ENCODE results near the gene ZYG11B. TPM values are rescaled to one million over a fixed set of nuclear protein-coding genes. Genes with fewer than 3 reads are reported as not detected.
"Not testable (repeated sequence)": the region's sequence is repeated elsewhere in the genome, so short reads cannot be mapped to it uniquely, and the experiment has no call there.

The ZYG11B gene
- total and polyA plus RNA-seq, 8 donors: 3.5 to 56.9 (median 15.7) TPM

DNA sequence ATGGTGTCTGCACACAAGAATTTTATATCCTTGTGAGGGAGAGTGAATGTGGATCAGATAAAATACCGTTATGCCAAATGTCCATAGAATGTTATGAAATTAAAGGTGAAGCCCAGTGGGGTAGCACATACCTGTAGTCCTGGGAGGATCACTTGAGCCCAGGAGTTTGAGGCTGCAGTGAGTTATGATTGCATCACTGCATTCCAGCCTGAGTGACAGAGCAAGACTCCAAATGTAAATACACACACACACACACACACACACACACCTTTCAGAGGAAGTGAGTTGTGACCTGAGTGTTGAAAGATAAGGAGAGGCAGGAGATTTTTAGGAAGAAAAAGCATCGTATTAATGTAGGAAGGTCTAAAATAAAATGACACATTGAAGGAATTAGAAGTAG lies 88.2 kb downstream of the ZYG11B start:
- 74 to 91% (median 81%) methylated on average over 2 of the region's 2 CpGs for WGBS, 5 donors
- TF ChIP-seq POLR2AphosphoS5 (IDR thresholded peaks at IDR 0.05): no peak
- TF ChIP-seq CTCF (IDR thresholded peaks at IDR 0.05): no peak
- TF ChIP-seq POLR2A (IDR thresholded peaks at IDR 0.05): no peak
- TF ChIP-seq EP300 (IDR thresholded peaks at IDR 0.05): no peak
- DNase-seq: peak in 1 of 2 donors; percentile 17
- peaks cover 25 to 85% (median 81%) of the 10 kb centered on the region in 4 donors for H3K36me3 ChIP-seq
- H3K9me3 ChIP-seq: no peaks in the 10 kb centered on the region
- no peaks in the 10 kb centered on the region for H3K27me3 ChIP-seq
- intact Hi-C loops (cut with DNase I; ENCODE audit: low total_unique reads): no loop called here
- no peak overlapping the region for H3K27ac ChIP-seq
- H3K4me3 ChIP-seq: no peak overlapping the region
- H3K4me1 ChIP-seq: no peaks in the 10 kb centered on the region

- WGBS, 5 donors: 92 to 97% (median 97%) methylated on average over 5 of the region's 5 CpGs
- H3K4me3 ChIP-seq; H3K27me3 ChIP-seq; intact Hi-C loops (cut with DNase I; ENCODE audit: low total_unique reads); H3K27ac ChIP-seq; H3K4me1 ChIP-seq; DNase-seq; H3K9me3 ChIP-seq: not testable (repeated sequence)
- peaks cover 22 to 73% (median 64%) of the 10 kb centered on the region in 4 donors for H3K36me3 ChIP-seq
Measured at GRCh38 chr1:52820830-52821229, 94.6 kb downstream of the ZYG11B start.

DNA sequence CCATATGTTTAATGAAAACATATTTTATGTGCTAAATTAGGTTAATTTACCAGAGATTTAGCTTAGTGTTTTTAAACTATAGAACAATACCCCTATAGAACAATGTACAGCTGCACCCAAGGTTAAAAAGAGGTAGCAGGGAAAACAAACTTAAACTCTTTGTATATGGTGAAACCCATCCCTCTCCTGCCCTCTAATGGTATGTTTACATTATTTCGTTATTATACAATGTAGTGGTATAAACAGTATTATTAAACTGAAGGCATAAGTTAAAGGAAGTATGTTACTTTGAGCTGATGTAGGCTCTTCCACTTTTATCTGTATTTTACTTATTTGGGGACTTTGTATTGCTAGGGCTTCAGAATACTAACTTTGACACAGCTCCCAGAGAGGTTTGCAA lies 99.6 kb downstream of the ZYG11B start:
- H3K4me1 ChIP-seq: no peaks in the 10 kb centered on the region
- peak in 1 of 2 donors; percentile 21 for DNase-seq
- TF ChIP-seq EP300 (IDR thresholded peaks at IDR 0.05) (no peak), CTCF (IDR thresholded peaks at IDR 0.05) (no peak), POLR2AphosphoS5 (IDR thresholded peaks at IDR 0.05) (no peak), POLR2A (IDR thresholded peaks at IDR 0.05) (no peak)
- H3K27me3 ChIP-seq: no peaks in the 10 kb centered on the region
- WGBS, 5 donors: 5 to 17% (median 12%) methylated on average over 1 of the region's 1 CpG
- H3K9me3 ChIP-seq: no peaks in the 10 kb centered on the region
- intact Hi-C loops (cut with DNase I; ENCODE audit: low total_unique reads): no loop called here
- no peak overlapping the region for H3K27ac ChIP-seq
- H3K4me3 ChIP-seq: no peak overlapping the region
- peaks cover 11 to 26% (median 19%) of the 10 kb centered on the region in 4 donors for H3K36me3 ChIP-seq

DNA sequence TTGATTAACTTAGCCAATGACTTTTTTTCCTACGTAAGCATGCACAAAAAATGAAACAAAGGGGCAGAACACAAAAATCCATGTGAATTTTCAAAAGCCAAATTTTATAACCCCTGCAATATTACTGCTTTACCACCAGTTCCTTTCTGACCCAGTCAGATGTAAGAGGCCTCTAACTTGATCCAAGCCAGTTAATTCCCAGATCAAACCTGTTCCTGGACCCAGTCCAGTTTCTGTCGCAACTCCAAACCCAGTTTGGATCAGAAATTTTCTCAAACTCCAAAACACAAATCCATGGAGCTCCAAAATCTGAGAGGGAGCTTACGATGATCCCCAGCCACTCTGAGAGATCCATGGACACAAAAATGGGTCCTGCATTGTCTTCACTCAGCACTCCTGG lies 108.5 kb downstream of the ZYG11B start:
- no peak overlapping the region for H3K27ac ChIP-seq
- TF ChIP-seq POLR2A (IDR thresholded peaks at IDR 0.05) (no peak), EP300 (IDR thresholded peaks at IDR 0.05) (no peak), CTCF (IDR thresholded peaks at IDR 0.05) (no peak), POLR2AphosphoS5 (IDR thresholded peaks at IDR 0.05) (no peak)
- H3K36me3 ChIP-seq: no peaks in the 10 kb centered on the region
- no peaks in the 10 kb centered on the region for H3K9me3 ChIP-seq
- intact Hi-C loops (cut with DNase I; ENCODE audit: low total_unique reads): no loop called here
- WGBS, 5 donors: 77 to 91% (median 85%) methylated on average over 3 of the region's 3 CpGs
- peaks cover 0 to 27% (median 0%) of the 10 kb centered on the region in 3 donors for H3K27me3 ChIP-seq
- no peak for DNase-seq
- no peaks in the 10 kb centered on the region for H3K4me1 ChIP-seq
- H3K4me3 ChIP-seq: no peak overlapping the region

DNA sequence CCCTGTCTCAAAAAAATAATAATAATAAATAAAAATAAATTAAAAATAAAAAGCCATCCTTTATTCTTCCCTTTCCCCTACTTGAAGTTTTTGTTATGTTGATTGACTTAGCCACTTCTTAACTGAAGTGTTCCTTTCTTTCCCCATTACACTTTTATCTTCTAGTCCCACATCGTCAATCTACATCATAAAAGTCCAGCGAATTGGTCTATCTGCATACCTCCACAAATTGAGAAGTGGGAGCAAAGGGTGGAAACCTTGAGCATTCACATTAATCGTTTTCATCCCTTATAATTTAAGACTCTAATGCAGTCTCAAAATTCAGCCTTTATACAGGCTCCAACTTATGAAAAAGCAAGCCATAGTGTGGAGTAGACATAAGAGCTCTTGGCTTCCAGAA lies 109.8 kb downstream of the ZYG11B start:
- Histone ChIP-seq H3K4me1 (no peaks in the 10 kb centered on the region), H3K27me3 (peaks cover 0 to 29% (median 0%) of the 10 kb centered on the region in 3 donors), H3K4me3 (no peak overlapping the region), H3K27ac (no peak overlapping the region), H3K36me3 (no peaks in the 10 kb centered on the region), H3K9me3 (no peaks in the 10 kb centered on the region)
- no peak for TF ChIP-seq EP300 (IDR thresholded peaks at IDR 0.05)
- TF ChIP-seq CTCF (IDR thresholded peaks at IDR 0.05): no peak
- TF ChIP-seq POLR2A (IDR thresholded peaks at IDR 0.05): no peak
- no peak for TF ChIP-seq POLR2AphosphoS5 (IDR thresholded peaks at IDR 0.05)
- intact Hi-C loops (cut with DNase I; ENCODE audit: low total_unique reads): no loop called here
- 53 to 71% (median 67%) methylated on average over 3 of the region's 3 CpGs for WGBS, 5 donors
- DNase-seq: no peak

DNA sequence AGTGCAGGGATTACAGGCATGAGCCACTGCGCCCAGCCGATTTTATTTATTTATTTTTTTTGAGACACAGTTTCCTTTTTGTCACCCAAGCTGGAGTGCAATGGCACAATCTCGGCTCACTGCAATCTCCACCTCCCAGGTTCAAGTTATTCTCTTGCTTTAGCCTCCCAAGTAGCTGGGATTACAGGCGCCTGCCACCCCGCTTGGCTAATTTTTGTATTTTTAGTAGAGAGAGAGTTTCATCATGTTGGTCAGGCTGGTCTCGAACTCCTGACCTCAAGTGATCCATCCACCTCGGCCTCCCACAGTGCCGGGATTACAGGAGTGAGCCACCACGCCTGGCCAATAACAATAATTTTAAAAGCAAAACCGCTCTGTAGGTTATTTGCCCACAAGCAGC lies 112.9 kb downstream of the ZYG11B start:
- DNase-seq; intact Hi-C loops (cut with DNase I; ENCODE audit: low total_unique reads); H3K4me3 ChIP-seq; H3K27ac ChIP-seq; H3K36me3 ChIP-seq; H3K9me3 ChIP-seq: not testable (repeated sequence)
- Histone ChIP-seq H3K27me3 (peaks cover 0 to 59% (median 18%) of the 10 kb centered on the region in 3 donors), H3K4me1 (peaks cover 13 to 18% (median 17%) of the 10 kb centered on the region in 4 donors)
- WGBS, 5 donors: 92 to 97% (median 94%) methylated on average over 10 of the region's 10 CpGs
